Peyer's patch (tissue), 4 donors: Measurements from ENCODE around the gene CPXM1.

Experiments
- CTCF ChIP-seq, 6 experiments: fragments of 450-650 bp in 4 of 6; fragments of 200-600 bp in 2 of 6; sonication (generic) in 1 of 6; IDR thresholded peaks; one replicate each; pipeline ENCODE4 v1.5.1; 2017 to 2019; ENCODE audit warnings: antibody characterized with exemption in 6 of 6, mild to moderate bottlenecking in 3 of 6, moderate library complexity in 1 of 6
- POLR2A ChIP-seq, 2 donors: fragments of 450-650 bp; IDR thresholded peaks; one replicate each; pipeline ENCODE4 v1.5.1; 2017; ENCODE audit warnings: antibody characterized with exemption in 2 of 2, mild to moderate bottlenecking in 2 of 2, moderate library complexity in 2 of 2

- TF ChIP-seq CTCF (IDR thresholded peaks at IDR 0.05) (no peak), POLR2A (IDR thresholded peaks at IDR 0.05) (no peak)
Observed at GRCh38 chr20:2804041-2804828, 3.8 kb upstream of the CPXM1 start.
